Stimulated activated CD4-positive, alpha-beta T cell treated with anti-CD3 and anti-CD28 coated beads, TNF-alpha, amount 100 ng/mL, for 4 hours (primary cell): ENCODE results near the gene CARS2.
"Not testable (repeated sequence)": the region's sequence is repeated elsewhere in the genome, so short reads cannot be mapped to it uniquely, and the experiment has no call there.

Source experiments
- DNase-seq, 3 experiments: peaks; one replicate each; pipeline ENCODE4 v3.0.0-alpha.2; 2020; ENCODE audit warnings: low read depth in 3 of 3

The CARS2 gene

DNA sequence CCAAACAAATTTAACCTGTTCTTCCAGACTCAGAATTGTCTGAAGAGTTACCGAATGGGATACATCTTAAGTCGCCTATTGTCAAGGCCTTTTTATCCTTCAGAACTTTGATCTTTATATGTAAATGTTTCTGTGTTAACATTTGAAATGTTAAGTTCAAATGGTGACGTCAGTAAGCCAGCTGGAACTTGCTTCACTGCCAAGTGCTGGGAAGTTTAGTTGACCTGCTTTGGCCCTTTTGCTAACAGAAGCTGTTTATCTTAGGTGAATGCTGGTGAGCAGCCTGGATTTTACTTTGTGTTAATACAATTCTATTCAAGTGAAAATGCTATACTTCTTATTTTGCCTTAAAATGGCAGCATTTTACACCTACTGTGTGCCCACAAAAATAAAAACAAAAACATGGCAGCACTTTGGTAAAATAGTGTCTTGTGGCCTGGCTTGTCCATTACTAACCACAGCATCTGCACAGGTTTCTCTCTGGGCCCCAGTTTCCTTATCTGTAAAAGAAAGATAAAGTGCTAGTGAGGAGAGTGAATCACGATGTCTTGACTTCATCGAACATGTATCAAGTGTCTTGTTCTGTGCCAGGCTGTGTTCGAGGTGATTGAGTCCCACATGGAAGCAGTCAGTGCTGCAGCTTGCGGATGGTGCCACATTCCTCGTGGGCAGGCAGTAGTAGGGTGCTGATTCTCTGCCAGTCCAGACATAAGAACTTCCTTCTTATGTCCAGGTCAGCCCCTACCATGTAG lies 88.4 kb downstream of the CARS2 start:
- DNase-seq: no peak

DNA sequence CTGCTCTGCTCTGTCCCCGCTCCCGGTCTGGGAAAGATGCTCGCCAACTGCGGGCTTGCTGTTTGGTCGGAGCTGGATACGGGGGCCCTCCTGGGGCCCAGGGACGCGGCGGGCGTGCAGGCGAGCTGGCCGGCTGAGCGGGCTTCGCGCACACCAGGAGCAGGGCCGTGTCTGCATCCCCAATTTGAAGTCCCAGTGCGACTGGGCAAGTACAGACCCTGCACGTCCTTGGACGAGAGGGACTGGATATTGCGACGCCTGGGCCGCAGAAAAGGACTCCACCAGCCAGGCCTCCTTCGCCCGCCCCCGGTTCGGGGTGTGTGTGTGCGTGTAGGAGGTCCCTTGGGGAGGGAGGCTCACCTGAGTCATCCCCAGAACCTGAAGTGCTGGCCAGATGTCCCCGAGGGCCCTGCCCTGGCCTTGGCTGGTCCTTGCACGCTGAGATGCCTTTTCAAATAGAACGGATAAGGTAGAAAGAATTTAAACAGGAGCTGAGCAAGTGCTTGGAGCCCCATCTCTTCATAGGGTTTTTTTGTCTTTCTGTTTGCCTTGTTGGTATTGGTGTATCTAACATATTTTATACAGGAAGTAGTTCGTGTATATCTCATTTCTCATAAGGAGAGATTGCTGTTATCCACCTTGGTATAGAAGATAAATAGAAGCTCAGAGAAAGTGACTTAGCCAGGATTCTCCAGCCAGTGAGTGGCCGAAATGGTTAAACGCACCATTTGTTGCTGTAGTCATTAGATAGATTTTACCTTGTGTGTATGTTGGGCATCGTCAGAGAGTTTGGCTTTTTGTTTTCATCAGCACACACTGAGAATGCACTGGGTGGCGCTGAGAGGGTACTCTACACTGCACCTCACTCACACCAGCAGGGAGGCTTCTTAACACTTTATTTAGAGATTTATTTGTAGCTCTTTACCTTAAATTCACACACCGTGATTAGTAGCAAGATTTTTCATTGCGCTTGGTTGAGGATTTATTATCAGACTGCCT lies 89.5 kb downstream of the CARS2 start:
- peak in 2 of 3 experiments; percentile 12 to 40 for DNase-seq

DNA sequence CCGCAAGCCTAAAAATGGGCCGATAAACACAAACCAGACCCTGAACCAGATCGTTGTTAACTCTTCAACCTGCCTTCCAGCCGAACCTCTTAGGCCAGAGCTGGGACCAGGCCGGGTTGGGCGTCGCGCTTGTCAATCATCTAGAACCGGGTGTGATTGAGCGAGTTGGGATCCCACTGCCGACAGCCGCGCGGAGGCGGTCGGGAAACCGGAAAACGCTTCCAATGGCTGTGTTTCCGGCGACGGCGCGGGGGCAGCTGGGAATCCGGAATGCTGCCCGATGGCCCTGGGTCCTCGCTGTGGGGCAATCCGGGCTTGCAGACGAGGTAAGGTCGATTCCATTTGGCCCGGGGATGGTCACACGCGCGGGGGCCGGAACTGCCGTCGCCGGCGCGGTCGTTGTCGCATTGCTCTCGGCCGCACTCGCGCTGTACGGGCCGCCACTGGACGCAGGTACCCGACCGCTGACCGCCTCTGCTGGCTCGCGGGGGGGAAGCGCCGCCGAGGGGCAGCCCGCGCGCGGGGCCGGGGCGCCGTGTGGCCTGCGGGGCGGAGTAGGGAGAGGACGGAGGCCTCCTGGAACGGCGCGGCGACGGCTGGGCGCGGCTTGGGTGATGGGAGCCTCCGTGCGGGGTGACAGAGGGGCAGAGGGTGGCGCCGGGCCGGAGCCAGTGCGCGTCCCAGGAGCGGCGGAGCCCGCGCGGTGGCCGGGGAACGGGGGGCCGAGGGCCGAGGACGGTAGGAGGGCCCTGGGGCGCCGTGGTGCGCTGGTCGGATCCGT lies 90.4 kb downstream of the CARS2 start, which contains the start of gene NAXD:
TSS of gene NAXD (plus strand) at position 224 of the 781 bp plus-strand sequence. CDS start at position 281, 57 bp downstream.
- DNase-seq: peak; percentile 50 to 68 (median 61)

DNA sequence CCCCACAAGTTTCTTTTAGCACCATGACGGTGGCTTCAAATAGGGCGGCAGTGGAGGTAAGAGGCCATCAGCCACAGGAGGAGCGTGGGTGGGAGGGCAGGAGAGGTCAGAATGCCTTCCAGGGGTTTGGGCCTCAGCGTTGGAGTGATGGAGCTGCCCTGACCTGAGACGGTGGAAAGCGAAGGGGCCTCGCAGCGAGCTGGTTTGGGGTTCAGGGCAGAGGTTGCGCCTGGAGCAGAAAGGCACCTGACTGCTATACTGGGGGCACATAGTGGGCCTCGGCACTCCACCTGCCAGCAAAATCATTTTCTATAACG lies 91.0 kb downstream of the CARS2 start:
- DNase-seq: no peak

DNA sequence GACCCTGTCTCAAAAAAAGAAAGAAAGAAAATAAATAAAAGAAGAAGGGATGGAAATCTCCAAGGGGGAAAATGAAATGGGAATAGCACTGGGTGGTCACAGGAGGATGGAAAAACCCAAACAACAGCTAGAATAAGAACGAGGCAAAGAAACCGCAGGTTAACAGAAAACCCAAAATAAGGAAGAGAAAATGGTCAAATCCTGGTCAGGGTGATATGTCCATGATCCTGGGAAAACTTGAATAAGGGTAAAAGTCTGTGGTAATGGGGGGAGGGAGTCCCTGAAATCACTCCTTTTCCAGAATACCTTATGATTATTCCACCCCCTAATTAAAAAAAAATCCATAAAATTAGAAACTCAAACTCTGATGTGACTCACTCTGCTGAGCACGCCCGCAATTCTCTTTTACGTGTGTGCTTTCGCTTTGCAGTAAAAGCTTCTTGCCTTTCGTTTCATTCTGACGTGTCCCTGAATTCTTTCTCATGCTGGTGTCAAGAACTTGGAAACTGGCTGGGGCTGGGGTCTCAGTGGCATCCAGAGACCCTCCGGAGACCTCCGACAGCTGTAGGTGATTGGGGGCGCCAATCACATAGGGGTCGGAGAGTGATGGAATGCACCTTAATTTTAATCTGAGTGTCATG lies 94.8 kb downstream of the CARS2 start:
- no peak for DNase-seq

DNA sequence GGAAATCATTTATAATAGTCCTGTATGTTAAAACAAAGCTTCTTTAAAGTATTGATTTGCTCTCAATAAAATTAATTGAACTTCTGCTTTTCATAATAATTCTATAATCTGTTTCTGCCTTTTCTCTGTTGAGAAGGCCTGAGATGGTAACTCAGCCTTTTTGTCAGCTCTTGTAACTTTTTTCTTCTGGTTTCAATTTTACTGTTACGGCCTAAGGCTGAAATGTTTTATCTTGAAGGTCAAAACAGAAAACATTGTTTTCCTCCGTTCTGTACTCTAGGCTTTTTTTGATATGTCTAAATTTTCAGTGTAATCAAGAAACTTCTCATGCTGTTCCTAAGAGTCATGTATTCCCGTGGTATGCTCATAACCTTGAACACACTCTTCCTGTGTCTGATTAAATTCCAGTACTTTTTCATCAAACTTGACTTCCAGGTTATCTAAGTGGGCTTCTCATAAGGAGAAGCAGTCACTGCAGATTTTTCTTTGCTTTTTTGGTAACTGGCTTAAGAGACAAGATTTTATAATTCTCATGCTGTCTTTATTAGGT lies 98.2 kb downstream of the CARS2 start:
- DNase-seq: no peak

DNA sequence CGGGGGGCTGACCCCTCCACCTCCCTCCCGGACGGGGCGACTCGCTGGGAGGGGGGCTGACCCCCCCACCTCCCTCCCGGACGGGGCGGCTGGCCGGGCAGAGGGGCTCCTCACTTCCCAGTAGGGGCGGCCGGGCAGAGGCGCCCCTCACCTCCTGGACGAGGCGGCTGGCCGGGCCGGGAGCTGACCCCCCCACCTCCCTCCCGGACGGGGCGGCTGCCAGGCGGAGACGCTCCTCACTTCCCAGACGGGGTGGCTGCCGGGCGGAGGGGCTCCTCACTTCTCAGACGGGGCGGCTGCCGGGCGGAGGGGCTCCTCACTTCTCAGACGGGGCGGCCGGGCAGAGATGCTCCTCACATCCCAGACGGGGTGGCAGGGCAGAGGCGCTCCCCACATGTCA lies 99.6 kb downstream of the CARS2 start:
- not testable (repeated sequence) for DNase-seq

DNA sequence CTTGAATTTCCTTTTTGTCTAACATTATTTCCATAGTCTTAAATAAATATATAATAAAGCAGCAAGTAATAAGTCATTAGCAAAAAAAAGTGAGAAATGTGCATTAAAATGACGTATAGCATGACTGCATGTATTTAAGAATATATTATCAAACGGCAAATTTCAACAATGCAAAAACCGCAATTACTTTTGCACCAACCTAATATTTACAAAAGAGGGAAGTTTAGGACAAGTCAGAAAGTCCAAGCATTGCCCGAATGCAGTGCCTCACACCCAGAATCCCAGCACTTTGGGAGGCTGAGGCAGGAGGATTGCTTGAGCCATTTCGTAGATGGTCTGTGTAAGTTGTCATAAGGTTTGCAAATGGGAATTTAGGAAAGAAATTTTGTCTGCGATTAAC lies 100.8 kb downstream of the CARS2 start:
- DNase-seq: no peak

DNA sequence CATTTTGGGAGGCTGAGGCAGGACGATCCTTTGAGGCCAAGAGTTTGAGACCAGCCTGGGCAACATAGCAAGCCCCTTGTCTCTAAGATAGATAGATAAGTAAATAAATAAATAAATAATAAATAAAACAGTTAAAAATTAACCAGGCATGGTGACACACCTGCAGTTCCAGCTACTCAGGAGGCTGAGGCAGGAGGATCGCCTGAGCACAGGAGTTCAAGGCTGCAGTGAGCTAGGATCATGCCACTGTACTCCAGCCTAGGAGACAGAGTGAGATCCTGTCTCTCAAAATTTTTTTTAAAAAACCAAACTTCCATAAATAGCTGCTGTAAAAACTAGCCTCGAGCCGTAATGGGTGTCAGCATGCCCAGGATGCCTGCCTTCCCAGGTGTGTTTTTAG lies 104.9 kb downstream of the CARS2 start:
- DNase-seq: no peak

DNA sequence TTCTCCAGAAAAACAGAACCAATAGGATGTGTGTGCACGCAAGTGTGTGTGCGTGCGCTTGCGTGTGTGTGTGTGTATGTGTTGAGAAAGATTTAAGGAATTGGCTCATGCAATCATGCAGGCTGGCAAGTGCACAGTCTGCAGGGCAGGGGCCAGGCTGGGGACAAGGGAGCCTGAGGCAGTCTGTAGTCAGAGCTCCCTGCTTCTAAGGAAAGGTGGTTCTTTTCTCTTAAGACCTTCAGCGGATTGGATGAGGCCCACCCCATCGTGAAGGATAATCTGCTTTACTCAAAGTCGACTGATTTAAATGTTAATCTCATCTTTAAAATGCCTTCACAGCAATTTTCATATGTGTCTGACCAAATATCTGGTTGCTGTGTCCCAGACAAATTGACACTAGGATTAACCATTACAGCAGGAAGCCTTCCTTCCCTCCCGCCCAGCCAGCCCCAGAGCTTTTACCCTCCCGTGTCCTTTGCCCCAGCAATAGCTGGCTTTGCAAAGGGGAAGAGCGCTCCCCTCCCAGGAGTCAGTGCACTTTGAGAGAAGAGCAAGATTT lies 105.6 kb downstream of the CARS2 start:
- no peak for DNase-seq

DNA sequence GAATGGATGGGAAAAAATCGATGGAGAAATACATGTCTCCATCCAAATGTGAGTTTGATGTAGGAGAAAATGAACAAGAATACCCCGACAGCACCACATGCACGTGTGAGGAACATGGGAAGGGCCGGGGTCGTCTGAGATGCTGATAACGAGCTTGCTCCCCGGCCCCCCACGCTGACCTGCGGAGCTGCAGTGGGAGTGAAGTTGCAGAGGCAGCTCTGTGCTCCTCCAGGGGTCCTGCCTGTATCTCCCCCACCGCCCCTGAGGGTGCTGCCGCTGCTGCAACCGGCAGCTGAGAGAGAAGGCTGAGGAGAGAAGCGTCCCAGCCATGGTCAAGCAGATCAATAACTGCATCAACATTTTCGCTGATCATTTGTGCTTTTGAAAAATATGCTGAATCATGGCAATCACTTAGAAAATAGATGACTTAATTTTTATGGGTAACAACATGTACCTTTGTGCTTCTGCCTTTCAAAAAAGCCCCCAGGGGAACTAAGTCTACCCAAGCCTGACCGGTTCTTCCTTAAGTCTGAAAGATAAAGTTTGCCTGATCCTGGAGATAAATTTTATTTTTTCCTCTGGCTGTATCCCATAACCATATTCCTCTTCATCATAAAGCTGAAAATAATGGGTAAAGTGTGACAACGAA lies 108.8 kb downstream of the CARS2 start:
- DNase-seq: no peak

DNA sequence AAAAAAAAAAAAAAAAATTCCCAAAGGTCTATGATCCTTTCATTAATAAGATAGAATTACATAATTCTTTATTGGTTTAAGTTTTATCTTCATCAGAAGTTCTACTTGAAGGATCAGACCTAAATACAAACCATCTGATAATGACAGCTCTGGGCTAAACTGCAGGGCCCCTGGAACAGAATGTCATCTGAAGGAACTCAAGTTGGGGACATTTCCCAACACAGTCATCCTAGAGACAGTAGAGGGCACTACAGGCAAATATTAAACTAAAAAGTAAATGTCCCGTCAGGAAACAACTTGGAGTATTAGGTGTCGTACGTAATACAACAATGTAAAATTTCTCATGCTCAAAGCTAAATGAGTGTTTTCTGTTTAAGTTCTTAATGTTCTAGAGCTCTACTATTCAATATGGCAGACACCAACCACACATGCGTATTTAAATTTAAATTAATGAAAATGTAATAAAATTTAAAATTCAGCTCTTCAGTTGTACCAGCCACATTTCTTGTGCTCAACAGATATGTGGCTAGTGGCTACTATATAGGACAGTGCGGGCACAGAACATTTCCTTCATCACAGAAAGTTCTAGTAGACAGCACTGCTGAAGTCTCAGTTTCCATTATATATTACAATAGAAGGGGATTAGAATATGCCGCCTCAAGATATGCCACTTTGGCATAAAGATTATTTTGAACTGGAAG lies 112.3 kb downstream of the CARS2 start:
- no peak for DNase-seq

DNA sequence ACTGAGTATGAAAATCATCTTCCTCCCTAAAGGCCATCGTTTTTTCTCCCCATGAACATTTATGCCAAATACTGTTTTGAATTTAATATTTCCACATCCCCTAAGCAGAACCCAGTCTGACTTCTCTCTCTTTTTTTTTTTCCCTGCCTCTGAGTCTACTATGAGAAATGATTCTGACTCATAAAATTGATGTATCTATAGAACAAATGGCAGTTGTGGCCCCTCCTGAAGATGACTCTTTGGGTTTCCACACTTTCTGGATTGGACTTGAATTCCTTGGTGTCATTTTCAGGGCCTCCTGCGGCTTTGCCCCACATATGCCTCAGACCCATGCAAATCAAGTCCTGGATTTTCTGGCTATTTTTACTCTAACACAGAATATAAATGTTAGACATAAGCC lies 113.3 kb downstream of the CARS2 start:
- DNase-seq: no peak
